HK-2 (cell line): ENCODE data around the gene MDFIC.

Experiments
- DNase-seq: peaks from one replicate; pipeline ENCODE4 v3.0.0-alpha.2; 2018; ENCODE audit not compliant: unreplicated experiment

Gene MDFIC

GRCh38 chr7:114989531-114989930 is 67.6 kb downstream of the MDFIC start:
- DNase-seq = no peak

GRCh38 chr7:114997487-114998404 is 75.9 kb downstream of the MDFIC start:
- no peak for DNase-seq

GRCh38 chr7:115004121-115004520 is 82.2 kb downstream of the MDFIC start:
- DNase-seq = no peak

GRCh38 chr7:115005251-115005650 is 83.4 kb downstream of the MDFIC start:
- DNase-seq = no peak

- no peak for DNase-seq
Observed at GRCh38 chr7:115005953-115006352, 84.1 kb downstream of the MDFIC start.

- no peak for DNase-seq
Observed at GRCh38 chr7:115007751-115008150, 85.9 kb downstream of the MDFIC start.

GRCh38 chr7:115008465-115009114 is 86.7 kb downstream of the MDFIC start:
- DNase-seq = no peak

GRCh38 chr7:115009139-115009538 is 87.2 kb downstream of the MDFIC start:
- no peak for DNase-seq

GRCh38 chr7:115009736-115010440 is 88.0 kb downstream of the MDFIC start:
- DNase-seq = no peak

- DNase-seq = no peak
Observed at GRCh38 chr7:115010441-115010820, 88.5 kb downstream of the MDFIC start.

- DNase-seq = no peak
Observed at GRCh38 chr7:115013886-115014285, 92.0 kb downstream of the MDFIC start.

- DNase-seq = no peak
Observed at GRCh38 chr7:115014794-115015193, 92.9 kb downstream of the MDFIC start.

GRCh38 chr7:115015619-115016018 is 93.7 kb downstream of the MDFIC start:
- DNase-seq = peak; percentile 7

- no peak for DNase-seq
Observed at GRCh38 chr7:115019882-115020605, 98.2 kb downstream of the MDFIC start.

GRCh38 chr7:115023219-115023618 is 101.3 kb downstream of the MDFIC start:
- DNase-seq = no peak

- no peak for DNase-seq
Observed at GRCh38 chr7:115024276-115024675, 102.4 kb downstream of the MDFIC start.

- DNase-seq = no peak
Observed at GRCh38 chr7:115032715-115033703, 111.1 kb downstream of the MDFIC start.

- DNase-seq = no peak
Observed at GRCh38 chr7:115033917-115034459, 112.1 kb downstream of the MDFIC start.

- no peak for DNase-seq
Observed at GRCh38 chr7:115034515-115034914, 112.6 kb downstream of the MDFIC start.

GRCh38 chr7:115037128-115037802 is 115.4 kb downstream of the MDFIC start:
- DNase-seq = no peak
